HepG2 (cell line): ENCODE results near the gene ABHD2. TPM values are rescaled to one million over a fixed set of nuclear protein-coding genes. Genes with fewer than 3 reads are reported as not detected.
A peak's percentile ranks its signal among the peaks of the same experiment; 100 is the strongest.

Experiments
- CTCF ChIP-seq: sonication (generic); formaldehyde crosslinking; IDR thresholded peaks from 2 replicates; pipeline ENCODE4 v1.5.0; 2020; ENCODE audit warnings: mild to moderate bottlenecking, missing genetic modification reagents, moderate library complexity
- FOXK1 ChIP-seq: sonication (generic); formaldehyde crosslinking; IDR thresholded peaks from 2 replicates; pipeline ENCODE4 v1.4.0; 2020; ENCODE audit warnings: low read depth, missing genetic modification reagents, borderline replicate concordance
- FOXP4 ChIP-seq: sonication (generic); formaldehyde crosslinking; IDR thresholded peaks from 2 replicates; pipeline ENCODE4 v1.4.0; 2020; ENCODE audit warnings: missing genetic modification reagents
- HBP1 ChIP-seq: IDR thresholded peaks from 2 replicates; pipeline ENCODE4 v1.6.1; 2016; ENCODE audit warnings: low read depth, control low read depth
- HDAC1 ChIP-seq: sonication (generic); formaldehyde crosslinking; IDR thresholded peaks from 2 replicates; pipeline ENCODE4 v1.5.1; 2020; ENCODE audit warnings: mild to moderate bottlenecking, missing genetic modification reagents
- NR2F2 ChIP-seq: IDR thresholded peaks from 2 replicates; pipeline ENCODE4 v1.6.1; 2012; ENCODE audit warnings: low read depth, inconsistent platforms, borderline replicate concordance
- PHB2 ChIP-seq: fragments of 450-650 bp; IDR thresholded peaks from 2 replicates; pipeline ENCODE4 v1.6.1; 2018; ENCODE audit not compliant: partially characterized antibody
- SKI ChIP-seq: fragments of 450-650 bp; IDR thresholded peaks from one replicate; pipeline ENCODE4 v1.6.1; 2018; ENCODE audit warnings: mild to moderate bottlenecking; ENCODE audit not compliant: partially characterized antibody
- TOPORS ChIP-seq: sonication (generic); formaldehyde crosslinking; IDR thresholded peaks from 2 replicates; pipeline ENCODE4 v1.8.0; 2023; ENCODE audit warnings: mild to moderate bottlenecking, missing genetic modification reagents
- U2AF1 ChIP-seq: fragments of 200-400 bp; formaldehyde crosslinking; optimal IDR thresholded peaks from 2 replicates; pipeline ENCODE3; 2017; ENCODE audit warnings: mild to moderate bottlenecking, low read depth, low read length
- ZBTB2 ChIP-seq: sonication (generic); formaldehyde crosslinking; IDR thresholded peaks from 2 replicates; pipeline ENCODE4 v1.8.0; 2022; ENCODE audit warnings: low read depth, missing genetic modification reagents
- ZBTB43 ChIP-seq: sonication (generic); formaldehyde crosslinking; conservative IDR thresholded peaks from 2 replicates; pipeline ENCODE4 v1.4.0; 2020; ENCODE audit warnings: missing genetic modification reagents
- ZFP41 ChIP-seq: sonication (generic); formaldehyde crosslinking; IDR thresholded peaks from 2 replicates; pipeline ENCODE4 v1.4.0; 2020; ENCODE audit warnings: mild to moderate bottlenecking, missing genetic modification reagents, borderline replicate concordance
- ZMAT3 ChIP-seq: sonication (generic); formaldehyde crosslinking; conservative IDR thresholded peaks from 2 replicates; pipeline ENCODE4 v1.7.0; 2021; ENCODE audit warnings: missing genetic modification reagents
- ZNF124 ChIP-seq: sonication (generic); formaldehyde crosslinking; IDR thresholded peaks from 2 replicates; pipeline ENCODE4 v1.4.0; 2020; ENCODE audit warnings: missing genetic modification reagents
- ZSCAN5A ChIP-seq: sonication (generic); formaldehyde crosslinking; IDR thresholded peaks from 2 replicates; pipeline ENCODE4 v1.8.0; 2022; ENCODE audit warnings: mild to moderate bottlenecking, missing genetic modification reagents, borderline replicate concordance
- polyA plus RNA-seq, 8 experiments: library from polyadenylated mRNA; depleted of rRNA in 3 of 8; stranded (reverse) in 7 of 8; unstranded in 1 of 8; fragments of >200 nt; fragmentation: Illumina TruSeq in 4 of 8; extraction: Trizol in 4 of 8; gene quantifications; 2 replicates each; pipeline versions ENCODE4 v1.2.1 to v1.2.3, GENCODE V29; 2011 to 2016; ENCODE audit warnings: low read depth in 4 of 8, missing spikeins in 1 of 8, mixed read lengths in 1 of 8; ENCODE audit not compliant: insufficient read depth in 1 of 8
- total RNA-seq, 5 experiments: library from RNA; depleted of rRNA; stranded (reverse); fragments of >200 nt; fragmentation: Illumina TruSeq; extraction: Trizol; gene quantifications; 2 replicates each; pipeline ENCODE4 v1.2.3, GENCODE V29; 2016; ENCODE audit warnings: low read depth in 1 of 5

ABHD2 gene
- total and polyA plus RNA-seq, 2 of the 13 experiments (the other 11 are each of a cell fraction or from before 2014, with no cell fraction given) = 14.8 to 22.4 TPM

GRCh38 chr15:89087830-89088604 is at the start of gene ABHD2 (continued):
- TF ChIP-seq ZBTB43 (CRISPR knock-in tag) = 0 out of 2 replicates have a peak, but pooled peaks have one; percentile 38
- no peak; the same call in 1 of the 2 replicates for TF ChIP-seq HDAC1 (CRISPR knock-in tag)
- TF ChIP-seq FOXK1 (CRISPR knock-in tag) = no peak
- no peak; the same call in 1 of the 2 replicates for TF ChIP-seq ZNF124 (CRISPR knock-in tag)
- TF ChIP-seq FOXP4 = no peak
- no peak; the same call in 1 of the 2 replicates for TF ChIP-seq CTCF (CRISPR knock-in tag)
- TF ChIP-seq ZSCAN5A (CRISPR knock-in tag) = no peak
- TF ChIP-seq ZFP41 = no peak
- TF ChIP-seq ZBTB2 (CRISPR knock-in tag) = no peak
- peak; percentile 10; the same call in 1 of the 2 replicates for TF ChIP-seq NR2F2
- 0 out of 2 replicates have a peak, but pooled peaks have one; percentile 28 for TF ChIP-seq ZMAT3 (CRISPR knock-in tag)
- no peak for TF ChIP-seq PHB2
- peak; percentile 75 for TF ChIP-seq SKI
- TF ChIP-seq TOPORS (CRISPR knock-in tag) = no peak
- no peak for TF ChIP-seq HBP1 (CRISPR knock-in tag)
- TF ChIP-seq U2AF1 = no peak
